GM21619 (cell line): ENCODE measurements around the gene TOR1AIP1.
"Not testable (repeated sequence)": the region's sequence is repeated elsewhere in the genome, so short reads cannot be mapped to it uniquely, and the experiment has no call there.

Experiments used
- ATAC-seq: cut with Tn5 transposase; IDR thresholded peaks from one replicate; pipeline ENCODE4 v1.9.1; 2021; ENCODE audit not compliant: unreplicated experiment

TOR1AIP1 gene

DNA sequence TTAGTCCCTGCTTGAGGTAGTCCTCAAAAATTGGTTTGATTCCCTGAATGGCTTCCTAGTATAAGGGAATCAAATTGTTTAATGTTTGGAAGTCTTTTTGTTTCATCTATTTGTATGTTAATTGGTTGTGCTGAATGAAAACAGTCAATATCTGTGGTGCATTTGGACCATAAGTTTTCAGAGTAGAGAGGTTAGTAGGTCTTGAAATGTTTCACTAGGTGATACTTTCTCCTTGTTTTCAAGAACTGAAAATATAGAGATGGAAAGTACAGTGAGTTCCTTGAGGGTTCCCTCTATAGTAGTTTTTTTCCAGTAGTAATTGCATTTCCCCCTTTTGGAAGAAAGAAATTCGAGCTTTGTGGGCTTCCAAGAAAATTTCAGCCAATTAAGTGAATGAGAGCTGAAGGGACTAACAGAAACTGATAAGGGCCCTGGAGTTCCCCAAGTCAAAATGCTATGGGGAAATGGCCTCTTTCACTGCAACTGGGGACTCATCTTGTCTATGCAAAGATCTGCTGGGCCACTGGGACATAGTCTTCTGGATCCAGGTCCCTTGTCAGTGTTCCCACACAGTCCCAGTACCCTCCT, 53.9 kb downstream of the TOR1AIP1 start:
- ATAC-seq = no peak

DNA sequence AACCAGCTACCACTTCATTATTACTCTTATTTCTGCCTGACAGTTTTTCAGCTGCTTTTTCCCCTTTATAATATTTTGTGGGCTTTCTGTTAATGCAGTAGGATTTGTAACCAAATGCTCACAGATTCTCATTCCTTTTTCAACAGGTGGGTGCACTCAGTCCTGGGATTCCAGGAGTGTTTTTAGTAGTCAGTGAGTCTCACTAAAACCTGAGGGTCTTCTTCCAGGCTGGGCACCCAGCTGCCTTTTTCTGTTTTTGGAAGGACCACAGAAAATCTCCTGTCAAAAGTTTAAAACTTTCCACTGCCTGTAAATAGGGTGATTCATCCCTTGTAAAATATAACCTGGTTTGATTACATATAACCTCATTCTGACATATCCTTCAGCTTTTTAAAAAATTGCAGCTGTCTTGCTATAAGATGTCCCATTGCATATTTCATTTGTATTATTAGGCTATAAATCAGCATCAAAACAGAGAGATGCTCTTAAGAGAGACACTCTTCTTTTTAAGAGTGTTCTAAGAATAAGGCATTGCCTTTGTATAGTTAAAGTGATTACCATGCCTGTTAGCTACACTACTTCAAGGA, 55.7 kb downstream of the TOR1AIP1 start:
- no peak for ATAC-seq

DNA sequence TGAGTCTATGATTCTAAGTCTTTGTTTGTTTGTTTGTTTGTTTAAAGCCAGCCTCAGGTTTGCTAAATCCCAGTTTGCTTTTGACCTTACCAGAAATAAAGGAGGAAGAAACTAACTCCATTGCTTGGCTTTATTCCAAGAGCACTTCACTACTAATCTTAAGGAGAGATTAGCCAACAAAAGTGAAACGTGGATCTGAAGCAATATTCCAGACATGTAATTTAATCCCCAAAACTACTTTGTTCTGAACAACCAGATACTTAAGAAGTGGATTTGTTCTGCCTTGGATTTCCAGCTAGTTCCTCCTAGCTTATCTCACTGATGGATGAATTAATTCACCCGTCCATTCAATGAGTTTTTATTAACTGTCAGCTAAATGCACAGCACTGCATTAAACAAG, 56.7 kb downstream of the TOR1AIP1 start:
- no peak for ATAC-seq

DNA sequence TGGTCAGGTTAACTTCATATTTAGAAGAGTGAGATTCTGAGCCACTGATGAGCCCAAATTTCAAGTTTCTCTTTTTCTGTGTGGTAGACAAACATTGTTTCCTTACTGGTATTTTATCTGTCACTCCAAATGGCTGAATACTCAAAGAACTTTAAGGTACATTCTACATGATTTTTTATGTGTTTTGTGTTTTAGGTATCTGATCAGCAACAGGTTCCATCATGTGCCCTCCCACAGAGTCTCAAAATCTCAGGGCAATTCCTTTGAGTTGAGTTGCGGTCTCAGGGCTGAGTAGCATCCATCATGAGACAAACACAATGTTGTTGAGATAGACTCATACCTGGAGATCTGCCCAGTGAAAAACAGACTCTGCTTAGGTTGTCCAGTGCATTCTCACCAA, 57.9 kb downstream of the TOR1AIP1 start:
- ATAC-seq = no peak

DNA sequence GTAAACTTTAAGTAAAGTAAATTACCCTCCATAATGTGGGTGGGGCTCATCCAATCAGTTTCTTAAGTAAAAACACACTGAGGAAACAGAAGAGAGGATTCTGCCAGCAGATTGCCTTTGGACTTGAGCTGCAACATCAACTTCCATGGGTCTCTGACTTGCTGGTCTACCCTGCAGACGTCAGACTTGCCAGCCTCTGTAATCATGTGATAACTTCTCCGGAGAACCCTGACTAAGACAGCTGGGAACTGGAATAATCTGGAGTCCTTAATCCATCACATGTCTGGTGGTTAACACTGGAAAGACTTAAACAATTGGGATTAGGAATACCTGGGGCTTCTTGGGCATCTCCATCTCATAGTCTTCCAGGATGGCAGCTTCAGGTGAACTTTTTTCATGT, 59.4 kb downstream of the TOR1AIP1 start:
- no peak for ATAC-seq

DNA sequence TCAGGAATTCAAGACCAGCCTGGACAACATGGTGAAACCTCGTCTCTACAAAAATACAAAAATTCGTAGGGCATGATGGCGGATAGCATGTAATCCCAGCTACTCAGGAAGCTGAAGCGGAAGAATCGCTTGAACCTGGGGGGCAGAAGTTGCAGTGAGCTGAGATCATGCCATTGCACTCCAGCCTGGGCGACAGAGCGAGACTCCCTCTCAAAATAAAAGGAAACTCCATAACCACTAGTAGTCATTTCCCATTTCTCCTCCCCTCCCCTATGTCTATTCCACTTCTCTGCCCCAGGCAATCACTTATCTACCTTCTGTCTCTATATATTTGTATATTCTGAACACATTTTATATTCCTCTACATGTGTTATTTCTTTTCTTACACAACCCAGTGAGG, 68.6 kb downstream of the TOR1AIP1 start:
- no peak for ATAC-seq

DNA sequence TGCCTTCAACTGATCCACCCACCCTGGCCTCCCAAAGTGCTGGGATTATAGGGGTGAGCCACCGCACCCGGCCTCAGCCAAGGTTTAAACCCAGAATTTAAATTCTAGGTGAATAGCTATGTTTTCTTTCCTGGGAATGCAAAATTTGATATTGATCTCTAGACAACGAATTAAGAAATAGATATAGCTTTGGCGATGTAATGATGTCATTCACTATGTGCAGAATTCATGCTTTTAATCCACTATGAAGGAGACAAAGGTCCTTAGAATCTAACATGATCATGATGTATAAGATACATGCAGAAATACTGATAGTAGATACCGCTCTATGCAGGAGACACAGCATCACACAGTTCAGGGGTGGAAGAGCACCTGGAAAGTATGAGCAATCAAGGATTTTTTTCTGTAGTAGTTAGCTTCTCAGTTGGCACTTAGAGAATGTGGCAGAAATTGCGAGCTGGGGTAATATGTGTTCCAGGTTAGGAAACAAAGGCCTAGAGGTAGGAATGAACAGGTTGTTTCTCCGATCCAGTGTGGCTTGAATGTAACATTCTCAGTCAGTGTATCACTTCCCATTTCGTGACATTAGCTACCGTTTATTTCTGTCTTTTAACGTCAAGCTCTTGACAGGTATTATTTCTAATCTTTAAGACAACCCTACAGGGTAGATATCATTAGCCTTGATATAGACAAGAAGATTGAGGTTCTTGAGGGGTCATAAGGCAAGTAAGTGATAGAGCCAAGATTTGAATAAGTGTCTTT, 69.5 kb downstream of the TOR1AIP1 start:
- no peak for ATAC-seq

DNA sequence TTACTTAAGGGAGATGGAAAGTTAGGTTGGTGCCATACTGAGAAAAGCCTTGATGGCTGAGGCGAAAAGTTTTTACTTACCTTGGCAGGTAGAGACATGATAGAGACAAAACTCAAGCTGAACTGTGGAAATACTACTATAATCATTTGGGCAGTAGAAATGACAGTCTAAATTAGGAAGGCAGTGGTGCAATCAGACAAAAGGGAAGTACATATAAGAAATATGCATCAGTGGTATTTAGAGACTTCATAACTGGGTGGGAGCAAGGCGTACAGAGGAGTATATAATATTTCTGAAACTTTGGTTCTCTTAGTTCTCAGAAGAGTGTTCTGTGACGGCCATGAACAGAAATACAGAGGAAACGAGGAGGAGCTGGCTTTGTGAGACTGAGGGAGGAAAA, 70.1 kb downstream of the TOR1AIP1 start:
- ATAC-seq = no peak

DNA sequence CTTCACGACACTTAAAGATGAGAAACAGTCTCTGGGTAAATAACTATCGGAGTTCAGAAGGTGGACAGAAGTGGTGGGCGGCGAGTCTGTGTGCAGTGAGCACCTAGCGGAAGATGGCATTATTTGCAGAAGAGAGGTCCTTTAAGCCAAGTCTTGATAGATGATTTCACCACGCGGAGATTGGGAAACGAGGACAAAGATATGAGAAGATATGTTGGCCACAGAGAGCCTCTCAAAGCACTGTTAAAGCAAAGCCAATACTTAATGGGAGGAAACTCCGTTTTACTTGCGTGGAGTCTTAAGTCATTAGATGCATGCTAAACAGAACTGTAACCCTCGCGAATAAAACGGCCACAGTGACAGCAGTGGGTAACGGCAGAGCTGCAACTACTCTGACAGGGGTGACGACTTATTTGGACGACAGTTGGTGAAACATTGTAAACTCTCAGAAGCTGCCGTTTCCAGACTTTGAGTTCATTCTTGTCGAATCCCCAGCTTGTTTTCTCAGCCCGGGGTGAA, 71.9 kb downstream of the TOR1AIP1 start:
- ATAC-seq = no peak

DNA sequence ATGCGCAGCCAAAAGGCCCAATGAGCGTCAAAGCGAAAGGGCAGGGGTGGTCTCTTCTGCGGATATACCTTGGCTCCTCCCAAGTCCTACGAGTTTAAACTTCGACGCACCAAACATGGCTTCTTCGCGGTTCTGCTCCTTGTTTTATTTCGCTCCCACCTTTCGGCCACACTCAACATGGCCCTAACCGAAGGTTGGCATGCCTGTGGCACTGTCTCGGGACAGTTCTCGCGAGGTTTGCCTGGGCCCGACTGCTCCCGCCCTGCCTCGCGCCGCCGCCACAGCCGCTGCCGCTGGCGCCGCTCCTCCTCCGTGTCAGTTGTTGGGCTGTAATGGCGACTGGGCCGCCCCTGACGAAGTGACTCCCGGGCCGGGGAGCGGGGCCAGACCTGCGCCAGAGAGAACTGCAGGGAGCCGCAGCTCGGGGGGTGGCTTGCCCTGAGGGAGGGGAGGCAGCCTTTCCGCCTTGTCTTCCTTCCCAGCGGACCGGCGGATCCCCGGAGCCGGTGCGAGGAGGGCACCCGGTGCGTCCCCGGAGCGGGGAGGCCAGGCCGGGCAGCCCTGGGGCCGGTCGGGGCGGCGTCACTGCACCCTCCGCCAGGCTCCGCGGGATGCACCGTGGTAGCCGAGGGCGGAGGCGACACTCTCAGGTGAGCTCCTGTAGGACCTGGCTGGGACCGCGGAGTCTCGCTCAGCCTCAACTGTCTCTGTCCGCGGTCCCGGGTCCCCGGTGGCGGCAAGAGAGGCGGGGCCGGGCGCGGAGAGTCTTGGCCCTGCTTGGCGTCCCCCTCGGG, 72.6 kb downstream of the TOR1AIP1 start, which contains the start of gene CEP350:
TSS of gene CEP350 (plus strand) at position 318 of the 794 bp plus-strand sequence. CDS start 31,372 bp downstream, outside the sequence.
- ATAC-seq = peak; percentile 89

DNA sequence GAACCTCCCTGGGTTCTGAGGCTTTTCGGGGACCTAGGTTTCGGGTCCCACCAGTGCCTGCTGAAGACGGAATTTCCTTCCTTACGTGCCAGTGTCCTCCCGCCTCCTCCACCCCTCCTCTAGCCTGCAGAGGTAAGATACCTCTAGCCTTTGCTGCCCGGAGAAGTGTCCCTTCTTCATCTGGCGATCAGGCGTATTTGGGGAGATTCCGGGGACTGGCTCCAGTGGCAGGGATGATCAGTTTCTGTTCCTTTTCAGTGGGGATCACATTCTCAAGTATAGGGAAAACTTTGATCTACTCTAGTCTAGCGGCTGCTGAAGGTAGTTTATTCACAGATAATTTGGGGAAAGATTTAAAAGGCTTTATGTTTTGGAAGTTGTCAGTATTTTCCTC, 73.2 kb downstream of the TOR1AIP1 start:
- ATAC-seq = no peak

DNA sequence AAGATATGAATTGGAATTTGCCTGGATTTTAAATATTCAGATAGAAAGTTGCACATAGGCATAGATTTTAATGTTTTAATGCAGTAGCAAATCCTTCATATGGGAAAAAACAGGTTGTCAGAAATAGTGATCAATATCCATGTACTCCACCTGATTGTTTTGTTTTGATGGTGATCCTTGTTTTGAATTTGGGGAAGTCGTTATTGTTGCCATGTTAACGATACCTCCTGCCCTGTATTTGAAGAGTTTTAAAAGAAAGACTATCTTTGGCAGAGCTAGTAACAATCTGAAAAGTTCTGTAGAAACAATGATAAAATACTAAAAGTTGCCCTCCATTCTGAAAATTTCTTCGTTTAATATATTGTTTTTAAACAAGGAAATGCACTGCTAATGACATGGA, 73.6 kb downstream of the TOR1AIP1 start:
- no peak for ATAC-seq

DNA sequence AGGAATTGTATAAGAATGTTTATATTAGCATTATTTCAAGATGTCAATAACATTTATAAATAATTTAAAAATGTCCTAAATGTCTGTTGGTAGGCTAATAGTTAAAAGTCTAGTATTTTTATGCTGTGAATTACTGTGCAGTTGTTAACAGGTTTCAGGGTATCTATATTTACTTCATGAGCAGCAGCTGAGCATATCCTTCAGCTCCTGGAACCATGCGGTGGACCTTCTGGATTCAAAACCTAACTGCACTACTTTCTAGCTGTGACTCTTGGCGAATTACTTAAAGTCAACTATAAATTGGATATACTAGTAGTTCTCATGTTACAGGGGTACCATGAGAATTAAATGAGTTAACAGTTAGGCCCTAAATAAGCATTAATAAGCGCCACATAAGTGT, 76.3 kb downstream of the TOR1AIP1 start:
- ATAC-seq = no peak

DNA sequence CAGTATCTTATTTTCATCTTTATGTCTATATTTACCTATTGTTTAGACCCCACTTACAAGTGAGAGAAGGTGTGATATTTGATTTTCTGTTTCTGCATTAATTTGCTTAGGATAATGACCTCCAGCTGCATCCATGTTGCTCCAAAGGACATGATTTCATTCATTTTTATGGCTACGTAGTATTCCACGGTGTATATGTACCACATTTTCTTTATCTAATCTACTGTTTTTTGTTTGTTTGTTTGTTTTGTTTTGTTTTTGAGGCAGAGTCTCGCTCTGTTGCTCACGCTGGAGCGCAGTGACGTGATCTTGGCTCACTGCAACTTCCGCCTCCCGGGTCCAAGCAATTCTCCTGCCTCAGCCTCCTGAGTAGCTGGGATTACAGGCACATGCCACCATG, 80.1 kb downstream of the TOR1AIP1 start:
- not testable (repeated sequence) for ATAC-seq

DNA sequence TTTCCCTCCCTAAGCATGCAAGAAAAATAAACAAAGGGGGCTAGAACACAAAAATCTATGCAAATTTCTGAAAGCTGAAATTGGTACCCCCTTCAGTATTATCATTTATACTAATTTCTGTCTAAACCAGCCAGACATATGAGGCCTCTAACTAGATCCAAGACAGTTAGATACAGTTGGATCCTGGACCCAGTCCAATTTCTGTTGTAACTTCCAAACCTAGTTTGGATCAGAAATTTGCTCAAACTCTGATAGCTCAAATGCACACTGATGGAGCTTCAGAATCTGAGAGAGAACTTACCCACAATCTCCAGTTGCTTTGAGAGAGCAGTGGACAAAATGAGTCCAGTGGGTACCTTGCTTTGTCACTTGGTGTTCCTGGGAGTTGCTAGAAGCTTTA, 84.5 kb downstream of the TOR1AIP1 start:
- no peak for ATAC-seq

DNA sequence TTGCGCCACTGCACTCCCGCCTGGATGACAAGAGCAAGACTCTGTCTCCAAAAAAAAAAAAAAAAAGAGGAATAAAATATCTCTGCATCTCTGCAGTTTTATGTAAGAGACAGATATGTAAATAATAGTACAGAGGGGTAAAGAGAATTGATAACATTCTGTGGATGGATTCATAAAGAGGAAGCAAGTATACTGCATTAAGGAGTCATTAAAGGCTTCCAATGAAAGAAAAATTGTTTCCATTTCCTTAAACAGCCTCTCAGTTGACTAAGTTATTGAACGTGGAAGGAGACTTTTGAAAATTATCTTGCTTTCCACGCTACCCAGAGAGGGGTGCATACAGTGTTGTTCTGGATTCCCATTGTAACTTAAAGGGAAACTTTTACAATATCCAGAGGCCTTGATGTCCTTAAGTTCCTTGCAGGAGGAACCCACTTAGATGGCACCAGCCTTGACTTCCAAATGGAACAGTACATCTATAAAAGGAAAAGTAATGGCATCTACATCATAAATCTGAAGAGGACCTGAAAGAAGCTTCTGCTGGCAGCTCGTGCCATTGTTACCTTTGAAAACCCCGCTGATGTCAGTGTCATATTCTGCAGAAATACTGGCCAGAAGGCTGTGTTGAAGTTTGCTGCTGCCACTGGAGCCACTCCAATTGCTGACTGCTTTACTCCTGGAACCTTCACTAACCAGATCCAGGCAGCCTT, 86.4 kb downstream of the TOR1AIP1 start:
- no peak for ATAC-seq

DNA sequence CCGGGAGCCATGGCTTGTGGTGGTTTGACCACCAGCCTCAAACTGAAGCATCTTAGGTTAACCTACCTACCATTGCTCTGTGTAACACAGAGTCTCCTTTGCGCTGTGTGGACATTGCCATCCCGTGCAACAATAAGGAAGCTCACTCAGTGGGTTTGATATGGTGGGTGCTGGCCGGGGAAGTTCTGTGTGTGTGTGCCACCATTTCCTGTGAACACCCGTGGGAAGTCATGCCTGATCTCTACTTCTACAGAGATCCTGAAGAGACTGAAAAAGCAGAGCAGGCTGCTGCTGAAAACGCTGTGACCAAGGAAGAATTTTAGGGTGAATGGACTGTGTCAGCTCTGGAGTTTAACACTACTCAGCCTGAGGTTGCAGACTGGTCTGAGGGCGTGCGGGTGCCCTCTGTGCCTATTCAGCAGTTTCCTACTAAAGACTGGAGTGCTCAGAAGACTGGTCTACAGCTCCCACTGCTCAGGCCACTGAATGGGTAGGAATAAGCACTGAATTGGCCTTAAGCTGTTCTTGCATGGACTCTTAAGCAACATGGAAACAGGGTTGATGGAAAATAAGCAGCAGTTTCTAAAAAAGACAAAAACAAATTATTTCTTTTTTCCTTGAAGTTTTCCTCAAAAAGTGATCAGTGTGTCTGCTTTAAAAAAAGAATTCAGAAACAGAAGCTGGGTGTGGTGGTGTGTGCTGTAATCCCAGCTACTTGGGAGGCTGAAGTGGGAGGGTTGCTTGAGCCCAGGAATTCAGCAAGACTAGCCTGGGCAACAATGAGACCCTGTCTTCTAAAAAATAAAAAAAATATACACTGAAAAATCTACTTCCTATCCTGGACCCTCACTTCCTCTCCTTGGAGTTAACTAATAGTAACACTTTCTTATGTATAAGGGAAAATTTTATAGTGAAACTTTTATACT, 87.2 kb downstream of the TOR1AIP1 start:
- ATAC-seq = no peak
